Effector CD8-positive, alpha-beta T cell (primary cell): ENCODE measurements around the gene PBRM1.
"Not testable (repeated sequence)": the region's sequence is repeated elsewhere in the genome, so short reads cannot be mapped to it uniquely, and the experiment has no call there.

ENCODE experiments used
- DNase-seq: peaks from one replicate; lab custom pipeline; 2025; lab: John Stamatoyannopoulos, UW
- total RNA-seq, 4 experiments: gene quantifications; one replicate each; lab custom pipeline; 2026; lab: John Stamatoyannopoulos, UW

The PBRM1 gene
- total RNA-seq, result 150 to 241 (median 184) reads per million in 4 experiments

DNA sequence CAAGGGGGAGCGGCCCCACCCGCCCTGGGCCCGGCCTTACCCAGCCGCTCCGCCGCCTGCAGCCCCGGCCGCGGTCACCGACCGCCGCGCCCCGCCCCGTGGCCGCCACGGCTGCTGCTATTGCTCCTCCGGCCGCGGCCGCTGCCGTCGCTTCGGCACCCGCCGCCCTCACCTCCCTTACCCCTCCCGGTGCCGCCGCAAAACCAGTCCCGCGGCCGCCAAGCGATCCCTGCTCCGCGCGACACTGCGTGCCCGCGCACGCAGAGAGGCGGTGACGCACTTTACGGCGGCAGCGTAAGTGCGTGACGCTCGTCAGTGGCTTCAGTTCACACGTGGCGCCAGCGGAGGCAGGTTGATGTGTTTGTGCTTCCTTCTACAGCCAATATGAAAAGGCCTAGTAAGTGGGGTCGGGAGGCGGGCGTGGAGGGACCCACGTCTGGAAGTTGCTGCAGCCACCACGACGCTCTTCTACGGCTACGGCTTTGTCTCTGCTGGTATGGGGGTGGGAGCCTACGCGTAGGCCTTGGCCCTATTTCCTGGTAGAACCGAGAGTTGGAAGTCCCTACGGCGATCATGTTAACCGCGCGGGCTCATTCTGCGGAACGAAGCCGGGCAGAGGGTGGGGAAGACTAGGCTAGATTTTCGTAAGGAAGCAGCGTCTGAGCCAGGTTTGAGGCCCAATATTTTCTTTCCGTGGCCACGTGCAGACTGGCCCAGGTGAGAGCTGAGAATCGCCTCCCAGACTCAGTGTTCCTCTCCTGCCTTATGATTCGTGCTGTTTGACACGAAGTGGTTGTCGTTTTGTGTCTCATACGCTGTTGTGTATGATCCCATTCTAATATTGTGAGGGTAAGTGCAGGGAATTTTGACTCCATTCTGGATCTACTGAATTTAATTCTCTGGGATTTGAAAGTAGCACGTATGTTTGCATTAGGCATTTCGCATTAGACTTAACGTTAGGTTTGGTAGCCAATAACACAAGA, at the start of gene PBRM1, which contains the start of gene GNL3:
PBRM1 (minus strand) TSS at position 205 of the 983 bp plus-strand sequence.
GNL3 (plus strand) TSS at position 324 of the 983 bp plus-strand sequence; CDS start at position 385, 61 bp downstream.
- DNase-seq, result peak; percentile 86

DNA sequence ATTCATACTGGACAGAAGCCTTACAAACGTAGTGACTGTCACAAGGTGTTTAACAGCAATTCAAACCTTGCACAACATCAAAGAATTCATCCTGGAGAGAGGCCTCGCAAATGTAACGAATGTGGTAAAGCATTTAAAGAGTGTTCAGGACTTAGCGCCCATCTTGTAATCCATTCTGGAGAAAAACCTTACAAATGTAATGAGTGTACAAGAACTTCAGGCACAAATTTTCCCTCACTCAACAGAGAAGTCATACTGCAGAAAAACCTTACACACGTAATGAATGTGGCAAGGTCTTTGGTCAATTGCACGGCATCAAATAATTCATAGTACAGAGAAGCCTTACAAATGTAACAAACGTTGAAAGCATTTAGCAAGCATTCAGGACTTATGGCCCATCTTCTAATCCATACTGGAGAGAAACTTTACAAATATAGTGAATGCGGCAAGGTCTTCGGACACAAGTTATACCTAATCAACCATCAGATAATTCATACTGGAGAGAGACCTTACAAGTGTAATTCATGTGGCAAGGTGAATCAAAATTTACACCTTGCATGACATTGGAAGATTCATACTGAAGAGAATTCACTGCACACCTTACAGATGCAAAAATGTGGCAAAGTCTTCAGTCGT, 47.7 kb upstream of the PBRM1 start:
- DNase-seq, result no peak

DNA sequence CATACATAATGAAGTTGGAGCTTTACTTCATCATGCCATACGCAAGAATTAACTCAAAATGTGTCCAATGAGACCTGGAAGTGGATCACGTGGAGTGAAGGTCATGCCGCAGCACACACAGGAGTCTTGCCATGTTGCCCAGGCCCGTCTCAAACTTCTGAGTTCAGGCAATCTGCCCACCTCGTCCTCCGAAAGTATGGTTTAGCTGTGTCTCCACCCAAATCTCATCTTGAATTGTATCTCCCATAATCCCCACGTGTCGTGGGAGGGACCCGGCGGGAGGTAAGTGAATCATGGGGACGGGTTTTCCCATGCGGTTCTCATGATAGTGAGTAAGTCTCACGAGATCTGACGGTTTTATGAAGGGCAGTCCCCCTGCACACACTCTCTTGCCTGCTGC, 45.9 kb upstream of the PBRM1 start:
- DNase-seq, result no peak

DNA sequence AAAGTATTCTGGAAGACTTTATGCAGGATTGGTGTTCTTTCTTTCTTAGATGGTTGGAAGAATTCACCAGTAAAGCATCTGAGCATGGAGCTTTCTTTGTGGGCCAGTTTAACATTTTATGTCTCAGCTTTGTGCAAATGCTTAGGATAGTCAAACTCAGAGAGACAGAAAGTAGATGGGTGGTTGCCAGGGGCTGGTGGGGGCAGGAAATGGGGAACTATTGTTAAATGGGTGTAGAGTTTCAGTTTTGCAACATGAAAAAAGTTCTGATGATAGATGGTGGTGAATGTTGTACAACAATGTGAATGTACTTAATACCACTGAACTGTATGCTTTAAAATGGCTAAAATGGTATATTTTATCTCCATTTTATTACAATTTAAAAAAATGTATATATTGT, 45.0 kb upstream of the PBRM1 start:
- DNase-seq, result no peak

DNA sequence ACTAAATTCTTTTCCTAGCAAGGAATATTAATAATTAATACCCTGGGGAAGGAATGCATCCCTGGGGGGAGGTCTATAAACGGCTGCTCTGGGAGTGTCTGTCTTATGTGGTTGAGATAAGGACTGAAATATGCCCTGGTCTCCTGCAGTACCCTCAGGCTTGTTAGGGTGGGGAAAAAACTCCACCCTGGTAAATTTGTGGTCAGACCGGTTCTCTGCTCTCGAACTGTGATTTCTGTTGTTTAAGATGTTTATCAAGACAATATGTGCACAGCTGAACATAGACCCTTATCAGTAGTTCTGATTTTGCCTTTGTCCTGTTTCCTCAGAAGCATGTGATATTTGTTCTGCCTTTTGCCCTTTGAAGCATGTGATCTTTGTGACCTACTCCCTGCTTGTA, 43.0 kb upstream of the PBRM1 start:
- DNase-seq, result not testable (repeated sequence)

DNA sequence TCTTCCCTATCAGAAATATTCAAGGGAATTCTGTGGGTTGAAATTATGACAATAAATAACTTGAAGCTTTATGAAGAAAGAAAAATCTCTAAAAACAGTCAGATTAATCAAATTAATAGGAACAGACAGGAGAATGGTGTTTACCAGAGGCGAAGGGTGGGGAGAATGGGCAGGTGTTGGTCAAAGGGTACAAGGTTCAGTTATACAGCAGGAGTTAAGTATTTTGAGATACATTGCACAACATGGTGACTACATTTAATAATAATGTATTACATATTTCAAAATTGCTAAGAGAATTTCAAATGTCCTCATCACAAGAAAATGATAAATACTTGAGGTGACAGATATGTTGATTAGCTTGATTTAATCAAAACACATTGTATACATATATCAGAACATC, 38.8 kb upstream of the PBRM1 start:
- DNase-seq, result no peak

DNA sequence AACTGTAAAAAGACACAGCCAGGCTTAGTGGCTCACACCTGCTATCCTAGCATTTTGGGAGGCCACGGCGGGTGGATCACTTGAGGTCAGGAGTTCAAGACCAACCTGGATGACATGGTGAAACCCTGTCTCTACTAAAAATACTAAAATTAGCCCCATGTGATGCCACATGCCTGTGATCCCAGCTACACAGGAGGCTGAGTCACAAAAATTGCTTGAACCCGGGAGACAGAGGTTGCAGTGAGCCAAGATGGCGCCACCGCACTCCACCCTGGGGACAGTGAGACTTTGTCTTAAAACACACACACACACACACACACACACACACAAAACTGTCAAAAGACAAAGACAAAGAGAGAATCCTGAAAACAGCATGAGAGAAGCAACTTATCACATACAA, 38.2 kb upstream of the PBRM1 start:
- no peak for DNase-seq

DNA sequence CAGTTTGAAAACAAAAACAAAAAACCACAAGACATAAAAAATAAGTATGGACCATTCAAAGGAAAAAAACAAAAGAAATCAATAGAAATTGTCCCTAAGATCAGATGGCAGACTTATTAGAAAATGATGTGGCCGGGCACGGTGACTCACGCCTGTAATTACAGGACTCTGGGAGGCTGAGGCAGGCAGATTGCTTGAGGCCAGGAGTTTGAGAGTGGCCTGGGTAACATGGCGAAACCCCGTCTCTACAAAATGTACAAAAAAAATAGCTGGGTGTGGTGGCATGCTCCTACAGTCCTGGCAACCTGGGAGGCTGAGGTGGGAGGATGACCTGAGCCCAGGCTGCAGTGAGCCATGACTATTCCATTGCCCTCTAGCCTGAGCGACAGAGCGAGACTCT, 36.8 kb upstream of the PBRM1 start:
- no peak for DNase-seq

DNA sequence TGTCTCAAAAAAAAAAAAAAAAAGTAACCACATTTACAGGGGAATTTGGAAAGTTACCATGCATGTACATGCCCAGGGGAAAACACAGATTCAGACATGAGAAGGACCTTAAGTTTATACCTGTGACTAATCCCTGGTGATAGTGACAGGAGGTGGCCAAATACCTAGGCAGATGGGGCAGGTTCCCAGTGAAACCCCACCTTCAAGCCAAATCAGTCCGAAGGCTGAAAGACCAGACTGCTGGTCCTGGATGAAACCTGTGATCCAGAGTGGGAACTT, 36.0 kb upstream of the PBRM1 start:
- DNase-seq, result no peak

DNA sequence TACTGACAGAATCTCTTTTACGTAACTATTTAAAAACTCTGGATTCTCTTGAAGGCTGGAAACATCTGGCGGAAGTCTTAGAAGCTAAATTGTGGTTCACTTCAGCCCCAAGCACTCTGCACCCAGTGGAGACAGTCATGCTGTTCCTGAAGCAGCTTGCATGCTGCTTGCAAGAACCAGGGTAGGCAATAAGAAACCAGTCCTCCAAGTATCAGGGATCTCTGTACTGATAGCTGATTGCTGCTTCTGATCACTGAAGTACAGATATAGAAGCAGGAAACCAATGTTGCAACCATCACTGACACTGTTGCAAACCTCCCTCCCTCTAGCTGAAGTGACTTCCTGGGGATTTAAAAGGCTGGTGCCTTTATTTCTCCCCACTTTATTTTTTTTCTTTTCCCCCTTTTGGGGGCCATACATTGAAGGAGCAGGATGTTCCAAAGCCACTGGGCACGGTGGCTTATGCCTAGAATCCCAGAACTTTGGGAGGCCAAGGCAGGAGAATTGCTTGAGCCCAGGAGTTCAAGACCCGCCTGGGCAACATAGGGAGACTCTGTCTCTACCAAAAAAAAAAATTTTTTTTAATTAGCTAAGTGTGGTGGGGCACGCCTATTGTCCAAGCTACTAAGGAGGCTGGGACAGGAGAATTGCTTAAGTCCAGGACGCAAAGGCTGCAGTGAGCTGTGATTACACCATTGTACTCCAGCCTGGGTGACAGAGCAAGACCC, 35.5 kb upstream of the PBRM1 start:
- DNase-seq, result no peak

DNA sequence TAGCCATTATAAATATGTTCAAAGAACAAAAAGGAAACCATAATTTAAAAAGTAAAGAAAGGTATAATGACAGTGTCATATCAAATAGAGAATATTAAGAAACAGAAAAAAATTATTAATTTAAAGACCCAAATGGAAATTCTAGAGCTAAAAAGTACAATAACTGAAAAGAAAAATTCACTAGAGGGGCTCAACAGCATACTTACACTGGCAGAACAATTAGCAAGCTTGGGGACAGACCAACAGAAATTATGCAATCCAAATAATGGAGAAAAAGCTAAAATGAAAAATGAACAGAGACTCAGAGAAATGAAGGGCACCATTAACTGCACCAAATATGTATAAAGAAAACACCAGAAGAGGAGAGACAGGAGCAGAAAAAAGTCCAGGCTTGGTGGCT, 33.9 kb upstream of the PBRM1 start:
- no peak for DNase-seq

DNA sequence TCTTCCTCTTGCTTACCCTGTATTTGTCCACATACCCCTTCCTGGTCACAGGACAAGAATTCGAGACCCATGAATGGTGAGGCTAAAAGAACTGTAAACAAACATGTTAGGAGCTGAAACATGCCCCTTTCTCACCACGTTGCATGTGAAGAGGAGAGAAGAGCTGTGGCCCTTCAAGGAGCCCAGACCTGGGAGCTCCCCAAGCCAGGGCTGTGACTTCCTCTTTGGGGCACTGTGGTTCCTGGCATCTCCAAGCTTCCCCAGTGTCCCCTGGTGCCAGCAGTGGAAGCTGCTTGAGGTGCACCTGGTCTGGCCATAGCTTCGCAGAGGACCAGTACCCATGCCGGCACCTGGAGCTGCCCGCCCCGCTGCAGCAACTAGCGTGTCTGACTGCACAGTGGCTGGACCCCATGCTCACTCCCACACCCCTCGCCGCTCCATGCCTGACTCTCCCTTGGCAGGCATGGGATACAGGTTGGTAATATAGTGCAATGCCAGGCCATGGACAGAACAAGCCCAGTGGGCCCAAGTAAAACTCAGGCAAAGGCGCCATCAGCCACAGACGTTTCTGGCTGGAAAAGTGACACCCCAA, 30.1 kb upstream of the PBRM1 start:
- no peak for DNase-seq

DNA sequence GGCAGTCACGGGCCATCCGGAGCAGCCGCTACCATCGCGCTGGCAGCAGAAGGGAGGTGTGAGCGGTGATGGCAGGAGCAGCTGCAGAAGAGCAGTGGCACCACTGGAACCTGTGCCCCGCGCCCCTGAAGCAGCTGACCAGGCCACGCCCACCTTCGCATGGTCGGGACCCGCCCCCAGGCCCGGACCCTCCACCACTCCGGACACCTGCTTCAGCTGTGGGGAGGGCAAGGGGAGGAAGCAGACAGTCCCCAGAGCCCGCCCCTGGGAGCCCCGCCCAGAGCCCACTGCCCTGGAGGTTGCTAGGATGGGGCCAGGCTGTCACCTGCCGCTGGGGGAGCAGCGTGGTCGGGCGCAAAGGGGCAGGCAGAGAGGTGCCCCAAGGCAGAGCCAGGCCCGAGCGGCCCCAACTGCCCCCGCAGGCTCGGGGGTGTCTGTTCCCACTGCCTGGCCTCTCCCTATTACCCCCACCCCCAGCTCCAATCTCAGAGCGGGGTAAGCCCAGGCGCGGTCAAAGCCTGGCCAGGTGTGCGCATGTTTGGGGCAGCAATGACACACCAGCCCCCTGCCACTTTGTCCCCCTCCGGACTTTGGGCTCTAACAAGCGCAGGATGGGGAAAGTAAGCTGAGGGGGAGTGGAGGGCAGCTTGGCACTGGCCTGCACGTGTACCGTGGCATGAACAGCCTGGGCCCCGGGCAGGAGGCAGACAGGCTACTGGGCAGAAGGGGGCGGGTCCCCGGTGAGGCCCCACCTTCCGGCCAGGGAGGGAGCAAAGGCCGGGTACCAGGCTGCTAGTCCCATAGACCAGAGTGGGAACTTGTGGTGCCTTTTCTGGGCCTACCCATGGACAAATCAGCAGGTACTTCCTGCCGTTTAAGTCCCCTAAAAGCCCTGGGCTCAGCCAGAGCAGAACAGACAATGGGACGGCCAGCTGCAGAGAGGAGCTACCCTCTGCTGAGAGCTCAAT, 28.9 kb upstream of the PBRM1 start:
- no peak for DNase-seq

DNA sequence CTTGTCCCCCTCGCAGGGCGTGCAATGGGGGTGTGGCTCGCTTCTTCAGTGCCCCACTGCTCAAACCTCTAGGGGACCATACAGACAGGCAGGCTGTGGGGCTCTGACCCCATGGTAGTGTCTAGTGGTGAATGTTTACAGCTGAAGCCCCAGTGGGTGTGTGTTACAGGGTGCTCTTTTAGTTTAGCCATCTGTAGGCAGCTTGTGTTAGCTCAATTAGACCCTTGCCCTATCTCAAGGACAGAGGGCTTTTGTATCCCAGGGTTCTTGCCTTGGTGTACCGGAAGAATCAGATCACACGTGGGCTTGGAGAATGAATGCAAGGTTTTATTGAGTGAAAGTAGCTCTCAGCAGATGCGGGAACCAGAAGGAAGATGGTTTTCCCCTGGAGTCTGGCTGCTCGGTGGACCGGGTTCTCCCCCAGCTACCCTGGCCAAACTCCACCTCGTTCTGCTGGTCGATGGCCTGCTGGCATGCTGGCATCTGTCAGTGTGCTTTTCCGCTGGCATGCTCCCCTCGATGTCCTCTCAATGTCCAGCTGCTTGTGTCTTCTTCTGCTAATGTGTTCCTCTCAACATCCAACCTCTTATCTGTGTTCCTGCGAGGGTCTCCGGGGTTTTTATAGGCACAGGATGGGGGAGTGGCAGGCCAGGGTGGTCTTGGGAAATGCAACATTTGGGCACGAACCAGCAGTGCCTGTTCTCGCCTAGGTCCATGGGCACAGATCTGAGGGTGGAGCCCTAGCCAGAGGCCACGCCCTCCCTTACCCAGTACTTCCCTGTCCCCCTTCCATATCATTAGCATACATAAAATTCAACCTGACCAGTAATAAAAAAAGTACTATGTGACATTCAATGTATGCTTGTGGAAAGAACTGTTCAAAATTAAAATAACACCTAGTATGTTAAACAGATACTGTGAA, 26.8 kb upstream of the PBRM1 start:
- DNase-seq, result no peak

DNA sequence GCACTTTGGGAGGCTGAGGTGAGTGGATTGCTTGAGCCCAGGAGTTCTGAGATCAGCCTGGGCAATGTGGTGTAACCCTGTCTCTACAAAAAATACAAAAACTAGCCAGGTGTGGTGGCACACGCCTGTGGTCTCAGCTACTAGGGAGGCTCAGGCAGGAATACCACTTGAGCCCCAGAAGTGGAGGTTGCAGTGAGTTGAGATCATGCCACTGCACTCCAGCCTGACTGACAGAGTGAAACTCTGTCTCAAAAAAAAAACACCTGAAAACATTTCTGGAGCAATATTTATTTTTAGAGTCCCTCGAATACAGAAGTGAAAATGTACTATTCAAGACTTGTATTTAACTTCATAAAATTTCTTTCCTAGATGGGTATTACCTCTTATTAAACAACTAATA, 24.8 kb upstream of the PBRM1 start:
- no peak for DNase-seq

DNA sequence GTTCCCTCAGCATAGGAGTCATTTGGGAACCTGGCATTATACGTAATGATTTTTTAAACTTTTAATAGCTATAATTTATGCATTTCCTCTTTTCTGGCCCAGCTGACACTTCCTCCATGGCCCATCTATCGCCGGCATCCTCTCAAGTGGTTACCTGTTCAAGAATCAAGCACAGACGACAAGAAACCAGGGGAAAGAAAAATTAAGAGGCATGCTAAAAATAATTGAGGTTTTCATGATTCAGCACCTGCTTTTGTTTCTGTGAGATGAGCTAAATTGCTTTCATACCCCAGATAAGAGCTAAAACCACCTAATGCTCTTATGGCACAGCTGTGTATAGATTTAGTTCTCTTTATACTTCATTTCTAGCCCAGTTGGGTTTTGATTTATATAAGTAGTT, 21.9 kb upstream of the PBRM1 start:
- DNase-seq, result no peak

DNA sequence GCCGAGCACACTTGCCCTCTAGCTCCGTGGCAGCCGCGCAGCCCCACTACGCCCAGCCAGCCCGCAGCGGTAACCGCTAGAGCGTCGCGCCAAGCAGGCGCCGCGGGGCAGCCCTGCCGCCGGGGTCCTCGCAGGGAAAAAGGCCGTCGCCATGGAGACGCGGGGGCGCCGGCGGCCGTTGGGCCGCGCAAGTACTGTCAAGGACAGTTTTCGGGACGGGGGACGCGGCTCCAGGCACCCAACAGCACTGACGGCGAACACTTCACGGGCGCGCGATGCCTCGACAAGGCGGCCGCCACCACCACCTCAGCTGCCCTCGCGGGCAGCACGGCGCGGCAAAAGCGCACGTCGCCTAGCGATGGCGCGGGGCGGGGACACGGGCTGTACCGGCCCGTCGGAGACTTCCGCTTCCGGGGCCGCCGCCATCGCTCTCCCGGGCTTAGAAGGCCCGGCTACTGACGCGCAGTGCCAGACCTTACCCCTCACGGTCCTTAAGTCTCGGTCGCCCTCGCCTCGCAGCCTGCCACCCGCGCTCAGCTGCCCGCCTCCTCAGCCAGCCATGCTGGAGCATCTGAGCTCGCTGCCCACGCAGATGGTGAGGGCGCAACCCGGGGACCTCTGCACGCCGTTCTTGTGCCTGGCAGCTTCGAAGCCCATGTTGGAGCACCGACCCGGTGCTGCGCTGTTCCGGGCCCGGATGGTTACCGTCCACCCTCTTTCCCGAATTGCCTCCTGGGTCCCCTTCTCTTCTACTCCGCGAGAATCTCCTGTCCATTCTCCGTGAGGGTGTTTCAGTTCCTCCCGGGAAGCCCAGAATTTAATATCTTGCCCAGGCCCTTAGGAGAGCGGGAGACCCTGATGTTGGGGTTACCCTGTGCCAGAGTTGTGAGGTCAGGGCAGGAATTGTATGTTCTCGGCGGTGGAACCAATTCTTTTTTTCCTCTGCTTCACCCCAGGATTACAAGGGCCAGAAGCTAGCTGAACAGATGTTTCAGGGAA, 20.3 kb upstream of the PBRM1 start, which contains the start of the genes GLT8D1 and SPCS1:
GLT8D1 (minus strand) TSS at position 104 of the 999 bp plus-strand sequence. CDS start 5,331 bp downstream, outside the sequence.
SPCS1 (plus strand) TSS at position 419 of the 999 bp plus-strand sequence; CDS start at position 560, 141 bp downstream.
- peak; percentile 75 for DNase-seq

DNA sequence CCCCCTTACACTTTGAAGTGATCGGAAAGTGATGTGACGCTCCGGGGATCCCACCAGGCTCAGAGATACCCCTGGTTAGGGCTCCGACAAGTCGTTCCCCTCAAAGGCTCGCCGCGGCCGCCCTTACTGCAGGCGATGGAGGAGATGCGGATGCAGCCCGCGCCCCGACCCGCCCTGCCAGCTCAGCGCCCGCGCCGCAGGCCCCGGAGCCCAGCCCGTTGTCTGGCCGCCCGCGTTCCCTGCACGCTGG, 19.6 kb upstream of the PBRM1 start:
- no peak for DNase-seq
